Effector memory CD4-positive, alpha-beta T cell (primary cell): ENCODE measurements around the gene TMSB10.

Experiments
- DNase-seq, 3 donors: peaks; one replicate each; pipeline ENCODE4 v3.0.0-alpha.2; 2020
- H3K27ac ChIP-seq: 2 replicates; pipeline ENCODE4 v1.7.0; 2013; ENCODE audit warnings: mild to moderate bottlenecking, low read length, moderate library complexity; ENCODE audit not compliant: insufficient read depth, poor library complexity, severe bottlenecking
- H3K27me3 ChIP-seq: replicated peaks from 2 replicates; pipeline ENCODE4 v1.7.0; 2013; ENCODE audit warnings: mild to moderate bottlenecking, low read length; ENCODE audit not compliant: insufficient read depth, control insufficient read depth, poor library complexity, severe bottlenecking
- H3K36me3 ChIP-seq: 2 replicates; pipeline ENCODE4 v1.7.0; 2013; ENCODE audit warnings: mild to moderate bottlenecking, low read length, moderate library complexity; ENCODE audit not compliant: control insufficient read depth, insufficient read depth
- H3K4me1 ChIP-seq: 2 replicates; pipeline ENCODE4 v1.7.0; 2013; ENCODE audit warnings: low read length, mild to moderate bottlenecking; ENCODE audit not compliant: control insufficient read depth, insufficient read depth, poor library complexity, severe bottlenecking
- H3K4me3 ChIP-seq: 2 replicates; pipeline ENCODE4 v1.7.0; 2013; ENCODE audit warnings: low read length, low read depth, mild to moderate bottlenecking; ENCODE audit not compliant: insufficient read depth, poor library complexity, severe bottlenecking
- H3K9me3 ChIP-seq: 2 replicates; pipeline ENCODE4 v1.7.0; 2013; ENCODE audit warnings: mild to moderate bottlenecking, low read length, moderate library complexity; ENCODE audit not compliant: control insufficient read depth

TMSB10 gene

DNA sequence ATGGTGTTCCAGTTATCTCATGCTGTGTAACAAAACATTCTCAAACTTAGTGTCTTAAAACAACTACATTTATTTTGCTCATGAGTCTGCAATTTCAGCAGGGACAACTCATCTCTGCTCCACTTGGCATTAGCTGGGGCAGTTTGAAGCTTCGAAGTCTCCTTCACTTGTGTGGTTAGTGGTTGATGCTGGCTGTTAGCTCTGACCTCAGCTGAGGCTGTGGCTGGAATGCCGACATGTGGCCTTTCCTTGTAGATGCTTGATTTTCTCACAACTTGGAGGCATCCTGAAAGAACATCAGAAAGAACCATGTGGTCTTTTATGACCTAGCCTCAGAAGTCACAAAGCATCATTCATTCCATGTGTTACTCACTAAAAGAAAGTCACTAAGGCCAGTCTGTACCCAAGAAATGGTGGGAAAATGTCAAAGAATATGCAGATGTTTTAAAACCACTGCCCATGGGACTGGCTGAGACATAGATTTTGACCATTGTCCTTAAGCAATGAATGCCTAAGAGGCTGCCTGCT is 3.8 kb upstream of the TMSB10 start:
- DNase-seq = no peak
- no peaks in the 10 kb centered on the region for H3K27me3 ChIP-seq
- H3K27ac ChIP-seq = no peak overlapping the region
- no peaks in the 10 kb centered on the region for H3K36me3 ChIP-seq
- H3K9me3 ChIP-seq = no peaks in the 10 kb centered on the region
- no peak overlapping the region for H3K4me3 ChIP-seq
- H3K4me1 ChIP-seq = peaks cover 19% of the 10 kb centered on the region

DNA sequence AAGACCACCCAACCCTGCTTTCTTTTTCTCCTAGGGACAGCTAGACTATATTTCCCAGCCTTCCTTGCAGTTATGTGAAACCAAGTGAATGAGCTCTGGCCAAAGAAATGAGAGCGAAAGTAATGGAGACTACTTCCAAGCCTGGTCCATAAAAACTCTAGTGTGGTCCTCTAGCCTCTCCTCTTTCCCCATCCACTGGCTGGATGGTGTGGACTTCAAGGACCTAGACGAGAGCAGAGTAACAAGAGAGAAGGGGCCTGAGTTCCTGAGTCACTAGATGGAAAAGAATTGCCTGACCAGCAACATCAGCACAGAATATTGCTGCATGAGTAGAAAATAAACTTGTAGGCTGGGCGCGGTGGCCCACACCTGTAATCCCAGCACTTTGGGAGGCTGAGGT is 2.9 kb upstream of the TMSB10 start:
- Histone ChIP-seq H3K9me3 (no peaks in the 10 kb centered on the region), H3K36me3 (no peaks in the 10 kb centered on the region), H3K27ac (no peak overlapping the region), H3K4me1 (peaks cover 25% of the 10 kb centered on the region), H3K4me3 (no peak overlapping the region), H3K27me3 (no peaks in the 10 kb centered on the region)
- DNase-seq = no peak

GRCh38 chr2:84904151-84904550 is 1.3 kb upstream of the TMSB10 start:
- Histone ChIP-seq H3K9me3 (no peaks in the 10 kb centered on the region), H3K4me3 (peak overlapping the region; percentile 88), H3K27me3 (no peaks in the 10 kb centered on the region), H3K27ac (no peak overlapping the region), H3K36me3 (no peaks in the 10 kb centered on the region), H3K4me1 (peaks cover 22% of the 10 kb centered on the region)
- DNase-seq = no peak

DNA sequence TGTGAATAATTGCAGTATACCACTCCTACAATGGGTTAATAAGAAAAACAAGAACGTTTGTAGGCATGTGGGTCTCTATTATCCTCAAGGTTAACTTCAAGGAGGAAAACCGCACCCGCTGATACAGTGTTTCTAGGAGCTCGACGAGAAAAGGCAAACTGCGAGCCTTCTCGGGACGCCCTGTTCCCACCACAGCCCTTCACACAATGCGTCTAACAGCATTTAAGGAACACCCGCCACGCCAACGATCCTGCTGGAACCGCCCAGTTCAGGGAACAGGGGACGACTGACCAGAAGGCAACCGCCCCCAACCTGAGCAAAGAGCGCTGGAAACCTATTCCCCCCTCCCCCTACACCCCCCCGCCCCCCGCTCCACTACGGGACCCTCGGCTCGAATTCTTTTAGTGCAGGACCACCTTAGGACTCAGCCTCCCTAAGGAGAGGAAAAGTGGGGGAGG is 710 bp upstream of the TMSB10 start:
- Histone ChIP-seq H3K4me1 (peaks cover 22% of the 10 kb centered on the region), H3K27ac (peak overlapping the region; percentile 77), H3K9me3 (no peaks in the 10 kb centered on the region), H3K4me3 (peak overlapping the region; percentile 88), H3K36me3 (no peaks in the 10 kb centered on the region), H3K27me3 (no peaks in the 10 kb centered on the region)
- no peak for DNase-seq

- no peaks in the 10 kb centered on the region for H3K9me3 ChIP-seq
- peaks cover 22% of the 10 kb centered on the region for H3K4me1 ChIP-seq
- peak overlapping the region; percentile 77 for H3K27ac ChIP-seq
- peak overlapping the region; percentile 88 for H3K4me3 ChIP-seq
- H3K36me3 ChIP-seq = no peaks in the 10 kb centered on the region
- peak in 1 of 3 donors; percentile 39 for DNase-seq
- no peaks in the 10 kb centered on the region for H3K27me3 ChIP-seq
Measured at GRCh38 chr2:84906108-84906899, 848 bp downstream of the TMSB10 start.

DNA sequence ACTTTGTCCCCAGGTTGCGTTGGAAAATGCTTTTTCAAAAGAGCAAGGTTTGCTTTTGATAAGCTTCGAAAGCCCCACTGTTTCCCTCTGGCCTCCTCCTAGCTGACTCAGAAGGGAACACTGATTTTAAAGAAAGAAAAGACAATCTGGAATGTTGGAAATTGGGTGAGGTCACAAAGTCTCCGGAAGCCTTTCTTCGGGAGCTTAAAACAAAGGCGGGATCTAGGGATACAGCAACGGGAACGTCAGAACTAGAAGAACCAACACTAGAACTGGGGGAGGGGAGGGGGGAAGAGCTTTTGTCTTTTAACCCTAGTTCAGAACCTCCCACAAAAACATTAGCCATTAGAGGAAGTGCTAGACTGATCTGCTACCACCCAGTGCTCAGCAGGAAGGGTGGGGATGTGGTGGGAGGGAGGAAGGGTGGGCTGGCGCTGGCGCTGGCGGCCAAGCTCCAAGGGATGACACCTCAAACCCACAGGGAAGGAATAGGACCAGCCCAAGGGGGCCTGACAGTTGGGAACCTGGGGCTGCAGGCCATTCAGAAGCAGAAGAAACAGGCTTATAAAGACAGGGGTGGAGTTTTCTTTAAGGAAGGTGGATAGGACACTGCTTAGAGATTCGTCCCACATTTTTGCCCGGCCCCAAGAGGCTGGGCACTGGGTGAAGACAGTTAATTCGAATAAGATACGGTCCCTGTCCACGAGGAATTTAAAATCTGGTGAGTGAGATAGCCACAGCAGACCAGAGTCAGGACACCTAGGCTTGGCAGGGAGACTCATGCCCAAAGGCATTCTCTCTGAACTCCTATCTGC is 1.7 kb downstream of the TMSB10 start:
- H3K4me1 ChIP-seq = peaks cover 22% of the 10 kb centered on the region
- H3K4me3 ChIP-seq = peak overlapping the region; percentile 88
- H3K27ac ChIP-seq = peak overlapping the region; percentile 77
- peak; percentile 37 to 43 (median 37) for DNase-seq
- no peaks in the 10 kb centered on the region for H3K36me3 ChIP-seq
- no peaks in the 10 kb centered on the region for H3K27me3 ChIP-seq
- H3K9me3 ChIP-seq = no peaks in the 10 kb centered on the region

GRCh38 chr2:84908948-84909713 is 3.7 kb downstream of the TMSB10 start:
- peak in 2 of 3 donors; percentile 32 to 48 for DNase-seq
- Histone ChIP-seq H3K9me3 (no peaks in the 10 kb centered on the region), H3K4me1 (peaks cover 22% of the 10 kb centered on the region), H3K27ac (peak overlapping the region; percentile 59), H3K27me3 (no peaks in the 10 kb centered on the region), H3K36me3 (no peaks in the 10 kb centered on the region), H3K4me3 (peak overlapping the region; percentile 6)

GRCh38 chr2:84911135-84911678 is 5.8 kb downstream of the TMSB10 start:
- no peak overlapping the region for H3K27ac ChIP-seq
- H3K9me3 ChIP-seq = no peaks in the 10 kb centered on the region
- no peak overlapping the region for H3K4me3 ChIP-seq

DNA sequence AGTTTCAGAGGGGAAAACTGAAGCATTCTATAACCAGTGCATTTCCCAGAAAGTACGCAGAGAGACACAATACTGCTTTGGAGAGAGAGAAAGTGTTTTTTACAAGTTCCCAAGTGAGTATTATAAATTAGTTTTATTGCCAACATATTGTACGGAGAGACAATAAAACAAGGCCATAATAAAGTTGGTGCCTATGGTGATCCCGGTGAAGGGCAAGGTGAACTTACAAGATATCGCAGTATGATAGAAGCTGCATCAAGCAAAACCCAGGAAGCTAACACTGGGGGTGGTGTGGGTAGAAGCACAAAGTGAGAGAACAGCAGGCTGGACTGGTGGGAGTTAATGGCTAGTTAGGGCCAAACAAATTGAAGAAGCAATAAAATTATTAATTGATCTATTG is 7.5 kb downstream of the TMSB10 start:
- peaks cover 8% of the 10 kb centered on the region for H3K4me1 ChIP-seq
- H3K27me3 ChIP-seq = no peaks in the 10 kb centered on the region
- no peak for DNase-seq
- no peaks in the 10 kb centered on the region for H3K36me3 ChIP-seq
- H3K9me3 ChIP-seq = no peaks in the 10 kb centered on the region
- H3K27ac ChIP-seq = no peak overlapping the region
- no peak overlapping the region for H3K4me3 ChIP-seq

More at GRCh38 chr2:84911135-84911678, 5.8 kb downstream of the TMSB10 start:
- Histone ChIP-seq H3K36me3 (no peaks in the 10 kb centered on the region), H3K27me3 (no peaks in the 10 kb centered on the region), H3K4me1 (peaks cover 18% of the 10 kb centered on the region)
- DNase-seq = no peak
